IPS-15b (cell line): Measurements from ENCODE around the gene CYTH4.

Experiments
- H3K27me3 ChIP-seq: one replicate; pipeline ENCODE4 v1.6.1; 2013; ENCODE audit warnings: low read length; ENCODE audit not compliant: control insufficient read depth, insufficient read depth
- H3K36me3 ChIP-seq: one replicate; pipeline ENCODE4 v1.6.1; 2013; ENCODE audit warnings: low read length; ENCODE audit not compliant: control insufficient read depth, insufficient read depth
- H3K4me1 ChIP-seq: one replicate; pipeline ENCODE4 v1.6.1; 2013; ENCODE audit warnings: mild to moderate bottlenecking, low read length; ENCODE audit not compliant: control insufficient read depth, insufficient read depth
- H3K4me3 ChIP-seq: one replicate; pipeline ENCODE4 v1.5.1; 2013; ENCODE audit warnings: low read depth, low read length
- H3K9ac ChIP-seq: one replicate; pipeline ENCODE4 v1.6.1; 2013; ENCODE audit warnings: low read depth, mild to moderate bottlenecking, low read length
- H3K9me3 ChIP-seq: one replicate; pipeline ENCODE4 v1.6.1; 2013; ENCODE audit warnings: mild to moderate bottlenecking, low read length; ENCODE audit not compliant: control insufficient read depth, insufficient read depth

The CYTH4 gene

DNA sequence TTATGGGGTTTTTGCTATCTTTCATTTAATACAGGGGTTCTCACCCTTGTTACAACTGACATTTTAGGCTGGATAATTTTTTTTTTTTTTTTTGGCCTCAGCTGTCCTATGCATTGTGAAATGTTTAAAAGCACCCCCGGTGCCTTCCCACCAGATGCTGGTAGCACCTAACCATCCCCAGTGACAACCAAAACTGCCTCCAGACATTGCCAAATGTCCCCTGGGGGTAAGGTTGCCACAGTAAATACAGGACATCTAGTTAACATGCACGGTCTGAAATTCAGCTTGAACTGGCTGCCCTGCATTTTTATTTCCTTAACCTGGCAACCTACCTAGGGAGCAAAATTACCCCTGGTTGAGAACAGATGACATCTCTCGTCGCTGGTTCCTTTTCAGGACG, 72.4 kb downstream of the CYTH4 start:
- Histone ChIP-seq H3K4me1 (no peaks in the 10 kb centered on the region), H3K9me3 (no peaks in the 10 kb centered on the region), H3K27me3 (no peaks in the 10 kb centered on the region), H3K4me3 (no peak overlapping the region), H3K9ac (no peak overlapping the region), H3K36me3 (no peaks in the 10 kb centered on the region)

DNA sequence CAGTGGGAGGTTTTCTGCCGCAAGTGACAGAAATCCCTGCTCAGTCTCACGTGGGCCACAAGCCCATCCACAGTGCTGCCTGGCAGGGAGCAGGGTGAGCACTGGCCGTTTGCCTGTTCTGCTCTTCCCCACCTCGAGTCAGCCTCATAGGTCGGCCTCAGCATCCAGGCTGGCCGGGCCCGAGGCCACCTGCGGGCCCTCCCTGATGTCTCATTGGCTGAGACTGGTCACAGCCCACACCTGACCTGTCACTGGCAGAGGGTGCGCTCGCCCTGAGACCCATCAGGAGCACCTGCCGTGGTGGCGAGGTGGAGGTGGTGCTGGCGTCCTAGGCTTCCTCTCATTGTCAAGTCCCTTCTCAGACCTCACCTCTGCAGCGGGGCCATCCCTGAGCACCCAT, 72.9 kb downstream of the CYTH4 start:
- H3K4me3 ChIP-seq: no peak overlapping the region
- H3K27me3 ChIP-seq: no peaks in the 10 kb centered on the region
- no peaks in the 10 kb centered on the region for H3K36me3 ChIP-seq
- H3K9me3 ChIP-seq: no peaks in the 10 kb centered on the region
- no peaks in the 10 kb centered on the region for H3K4me1 ChIP-seq
- no peak overlapping the region for H3K9ac ChIP-seq

- H3K4me1 ChIP-seq: no peaks in the 10 kb centered on the region
- H3K9ac ChIP-seq: no peak overlapping the region
- H3K27me3 ChIP-seq: no peaks in the 10 kb centered on the region
- H3K4me3 ChIP-seq: no peak overlapping the region
- H3K36me3 ChIP-seq: no peaks in the 10 kb centered on the region
- no peaks in the 10 kb centered on the region for H3K9me3 ChIP-seq
Observed at GRCh38 chr22:37356922-37357321, 74.6 kb downstream of the CYTH4 start.

GRCh38 chr22:37357446-37358075, 75.3 kb downstream of the CYTH4 start:
- Histone ChIP-seq H3K9ac (no peak overlapping the region), H3K27me3 (no peaks in the 10 kb centered on the region), H3K4me3 (no peak overlapping the region), H3K4me1 (no peaks in the 10 kb centered on the region), H3K36me3 (no peaks in the 10 kb centered on the region), H3K9me3 (no peaks in the 10 kb centered on the region)

DNA sequence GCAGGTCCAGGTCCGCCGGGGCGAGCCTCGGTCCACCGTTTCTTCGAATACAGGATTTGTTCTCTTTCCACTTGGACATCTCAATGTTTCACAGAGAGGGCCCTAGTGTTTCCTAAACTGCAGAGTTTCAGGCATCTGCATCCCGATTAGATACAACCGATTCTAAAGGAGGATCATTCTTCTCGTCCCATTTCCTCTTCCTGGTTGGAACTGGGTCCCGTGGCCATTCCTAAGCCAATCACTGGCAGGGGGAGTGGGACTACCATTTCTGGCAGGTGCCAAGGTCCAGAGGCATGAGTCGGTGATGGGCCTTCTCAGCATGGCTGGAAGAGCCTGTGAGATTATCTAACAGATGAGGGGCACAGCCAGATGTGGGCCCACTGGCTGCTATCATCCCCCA, 76.1 kb downstream of the CYTH4 start:
- H3K4me3 ChIP-seq: no peak overlapping the region
- no peaks in the 10 kb centered on the region for H3K9me3 ChIP-seq
- H3K9ac ChIP-seq: no peak overlapping the region
- no peaks in the 10 kb centered on the region for H3K27me3 ChIP-seq
- H3K4me1 ChIP-seq: no peaks in the 10 kb centered on the region
- no peaks in the 10 kb centered on the region for H3K36me3 ChIP-seq

- H3K9ac ChIP-seq: no peak overlapping the region
- H3K9me3 ChIP-seq: no peaks in the 10 kb centered on the region
- no peak overlapping the region for H3K4me3 ChIP-seq
- H3K4me1 ChIP-seq: no peaks in the 10 kb centered on the region
- H3K36me3 ChIP-seq: no peaks in the 10 kb centered on the region
- H3K27me3 ChIP-seq: no peaks in the 10 kb centered on the region
Observed at GRCh38 chr22:37358917-37359316, 76.6 kb downstream of the CYTH4 start.

GRCh38 chr22:37362621-37363020, 80.3 kb downstream of the CYTH4 start:
- Histone ChIP-seq H3K4me3 (no peak overlapping the region), H3K9me3 (no peaks in the 10 kb centered on the region), H3K36me3 (no peaks in the 10 kb centered on the region), H3K4me1 (no peaks in the 10 kb centered on the region), H3K9ac (no peak overlapping the region), H3K27me3 (no peaks in the 10 kb centered on the region)

- H3K36me3 ChIP-seq: no peaks in the 10 kb centered on the region
- H3K9ac ChIP-seq: no peak overlapping the region
- no peak overlapping the region for H3K4me3 ChIP-seq
- no peaks in the 10 kb centered on the region for H3K27me3 ChIP-seq
- H3K9me3 ChIP-seq: no peaks in the 10 kb centered on the region
- no peaks in the 10 kb centered on the region for H3K4me1 ChIP-seq
Observed at GRCh38 chr22:37363261-37363992, 81.1 kb downstream of the CYTH4 start.
